GM23338 (cell line): ENCODE data around the gene SLC4A2. TPM values are rescaled to one million over a fixed set of nuclear protein-coding genes. Genes with fewer than 3 reads are reported as not detected.

ENCODE experiments used
- ATAC-seq: fragments of 200-7000 bp; cut with Tn5 transposase; 3 replicates; pipeline ENCODE4 v1.9.1; 2020
- DNase-seq: peaks from one replicate; pipeline ENCODE4 v3.0.0-alpha.2; 2015; ENCODE audit warnings: low spot score
- H2AFZ ChIP-seq: fragments of 200-600 bp; sonication (generic); 2 replicates; pipeline ENCODE4 v1.8.0; 2016; ENCODE audit warnings: antibody characterized with exemption, mild to moderate bottlenecking, moderate library complexity
- H3F3A ChIP-seq: fragments of 200-600 bp; sonication (generic); replicated peaks from 2 replicates; pipeline ENCODE4 v1.8.0; 2017; ENCODE audit warnings: antibody characterized with exemption, mixed run types, low read depth
- H3K27ac ChIP-seq: fragments of 200-600 bp; sonication (generic); 2 replicates; pipeline ENCODE4 v1.6.1; 2016; ENCODE audit warnings: low read depth
- H3K27me3 ChIP-seq: fragments of 200-600 bp; sonication (generic); 2 replicates; pipeline ENCODE4 v1.8.0; 2016; ENCODE audit warnings: mild to moderate bottlenecking, mixed run types, moderate library complexity; ENCODE audit not compliant: insufficient read depth
- H3K36me3 ChIP-seq: fragments of 200-600 bp; sonication (generic); 2 replicates; pipeline ENCODE4 v1.8.0; 2016; ENCODE audit warnings: mild to moderate bottlenecking; ENCODE audit not compliant: insufficient read depth
- H3K4me1 ChIP-seq: fragments of 200-600 bp; sonication (generic); 2 replicates; pipeline ENCODE4 v1.8.0; 2016; ENCODE audit warnings: mild to moderate bottlenecking, moderate library complexity; ENCODE audit not compliant: insufficient read depth
- H3K4me2 ChIP-seq: fragments of 200-600 bp; sonication (generic); 2 replicates; pipeline ENCODE4 v1.7.1; 2017; ENCODE audit warnings: mixed run types
- H3K4me3 ChIP-seq: fragments of 200-600 bp; sonication (generic); 2 replicates; pipeline ENCODE4 v1.6.1; 2016; ENCODE audit warnings: mixed run types
- H3K79me2 ChIP-seq: fragments of 200-600 bp; sonication (generic); replicated peaks from 2 replicates; pipeline ENCODE4 v1.8.0; 2017; ENCODE audit warnings: mild to moderate bottlenecking; ENCODE audit not compliant: insufficient read depth
- H3K9me2 ChIP-seq: fragments of 200-600 bp; sonication (generic); 2 replicates; pipeline ENCODE4 v1.8.0; 2017; ENCODE audit not compliant: insufficient read depth
- H4K20me1 ChIP-seq: fragments of 200-600 bp; sonication (generic); replicated peaks from 2 replicates; pipeline ENCODE4 v1.8.0; 2017; ENCODE audit warnings: mild to moderate bottlenecking; ENCODE audit not compliant: insufficient read depth
- H3K27ac Mint-ChIP-seq: 2 replicates; pipeline ENCODE4 v1.8.0; 2020; ENCODE audit warnings: inconsistent platforms, mild to moderate bottlenecking, moderate library complexity, mixed read lengths
- H3K27me3 Mint-ChIP-seq: 3 replicates; pipeline ENCODE4 v1.8.0; 2022; ENCODE audit warnings: low read depth, mild to moderate bottlenecking, moderate library complexity, mixed read lengths, inconsistent platforms; ENCODE audit not compliant: insufficient read depth, poor library complexity
- H3K36me3 Mint-ChIP-seq: 3 replicates; pipeline ENCODE4 v1.8.0; 2021; ENCODE audit warnings: low read depth, mild to moderate bottlenecking, inconsistent platforms, moderate library complexity, mixed read lengths
- H3K4me1 Mint-ChIP-seq: 3 replicates; pipeline ENCODE4 v1.8.0; 2020; ENCODE audit warnings: mild to moderate bottlenecking, inconsistent platforms, mixed read lengths
- H3K4me3 Mint-ChIP-seq: 3 replicates; pipeline ENCODE4 v1.8.0; 2021; ENCODE audit warnings: moderate library complexity, mild to moderate bottlenecking, inconsistent platforms, mixed read lengths
- H3K9me3 Mint-ChIP-seq: 3 replicates; pipeline ENCODE4 v1.8.0; 2020; ENCODE audit warnings: moderate library complexity, mild to moderate bottlenecking, inconsistent platforms, mixed read lengths
- CREB1 ChIP-seq: fragments of 250-450 bp; sonication (Bioruptor Pico); IDR thresholded peaks from 2 replicates; pipeline ENCODE4 v1.5.0; 2020; ENCODE audit warnings: low read depth, mild to moderate bottlenecking, moderate library complexity
- CTCF ChIP-seq, 2 experiments: fragments of 200-600 bp in 1 of 2; sonication (generic) in 1 of 2; conservative IDR thresholded peaks; 2 replicates each; pipeline versions ENCODE4 v1.5.1 to v1.6.1; 2016 to 2017; ENCODE audit warnings: antibody characterized with exemption in 2 of 2, low read depth in 2 of 2, mild to moderate bottlenecking in 2 of 2, moderate library complexity in 1 of 2
- ETS1 ChIP-seq: IDR thresholded peaks from 2 replicates; pipeline ENCODE4 v1.6.1; 2016; ENCODE audit warnings: antibody characterized with exemption
- polyA plus RNA-seq: library from polyadenylated mRNA; unstranded; fragments of >200 nt; fragmentation: Nextera tagmentation; extraction: Ambion mirVana; gene quantifications from 2 replicates; pipeline ENCODE4 v1.2.1, GENCODE V29; 2016
- total RNA-seq: library from RNA; depleted of rRNA; stranded (reverse); fragments of >200 nt; shearing (Covaris generic); gene quantifications from 2 replicates; pipeline ENCODE4 v1.2.3, GENCODE V29; 2014

Gene SLC4A2
- total and polyA plus RNA-seq, 2 experiments from 2014 or later, result 64.8 to 106 TPM

DNA sequence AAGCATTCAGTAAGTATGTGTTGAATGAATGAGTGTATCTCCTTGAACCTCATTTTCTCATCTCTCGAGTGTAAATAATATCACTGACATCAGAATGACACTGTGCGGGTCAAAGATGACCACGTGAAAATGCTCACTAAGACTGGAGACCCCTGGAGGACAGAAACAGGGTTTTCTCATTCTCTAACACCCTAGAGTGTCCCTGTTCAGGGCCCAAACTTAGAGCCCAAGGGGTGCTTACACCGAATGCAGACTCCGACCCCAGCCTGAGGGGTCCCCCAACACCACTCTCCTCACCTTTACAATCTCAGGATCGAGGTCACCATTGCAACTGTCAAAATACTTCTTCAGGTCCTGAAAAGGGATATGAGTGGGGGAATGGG lies 3.1 kb upstream of the SLC4A2 start:
- Histone ChIP-seq H3K27ac (no peak overlapping the region), H2AFZ (no peak overlapping the region), H3K36me3 (no peaks in the 10 kb centered on the region), H3K27me3 (peaks cover 35% of the 10 kb centered on the region), H3K4me1 (peaks cover 23% of the 10 kb centered on the region), H4K20me1 (no peaks in the 10 kb centered on the region; the same call in 1 of the 2 replicates), H3F3A (peaks cover 6% of the 10 kb centered on the region; the same call in 1 of the 2 replicates), H3K4me3 (peak overlapping the region; percentile 99; the same call in 1 of the 2 replicates), H3K79me2 (0 out of 2 replicates have a peak, but pooled peaks cover 3% of the 10 kb centered on the region), H3K9me2 (no peaks in the 10 kb centered on the region), H3K4me2 (peak overlapping the region; percentile 94)
- DNase-seq (no peak), ATAC-seq (no peak)
- H3K36me3 Mint-ChIP-seq, result no peaks in the 10 kb centered on the region
- TF ChIP-seq CTCF (conservative IDR thresholded peaks at IDR 0.05; ENCODE audit: low read depth in 2 of 2), result 0 out of 4 replicates have a peak, but pooled peaks of 1 of the 2 experiments have one; percentile 7
- TF ChIP-seq ETS1, result no peak
- H3K27me3 Mint-ChIP-seq, result peaks cover 39% of the 10 kb centered on the region
- H3K27ac Mint-ChIP-seq, result no peak overlapping the region
- peaks cover 37% of the 10 kb centered on the region for H3K4me1 Mint-ChIP-seq
- no peaks in the 10 kb centered on the region for H3K9me3 Mint-ChIP-seq
- H3K4me3 Mint-ChIP-seq, result peak overlapping the region; percentile 86

GRCh38 chr7:151056666-151057505 lies 2.5 kb upstream of the SLC4A2 start:
- H3K4me1 ChIP-seq, result peaks cover 29% of the 10 kb centered on the region
- peak overlapping the region; percentile 94 for H3K4me2 ChIP-seq
- H3K4me3 ChIP-seq, result peak overlapping the region; percentile 99
- no peaks in the 10 kb centered on the region; the same call in 1 of the 2 replicates for H4K20me1 ChIP-seq
- no peaks in the 10 kb centered on the region for H3K9me3 Mint-ChIP-seq
- no peak overlapping the region for H3K27ac ChIP-seq
- no peak overlapping the region for H3K27ac Mint-ChIP-seq
- no peak for TF ChIP-seq CREB1
- peak; percentile 24 to 29 for TF ChIP-seq CTCF (conservative IDR thresholded peaks at IDR 0.05; ENCODE audit: low read depth in 2 of 2)
- H3K36me3 ChIP-seq, result no peaks in the 10 kb centered on the region
- no peaks in the 10 kb centered on the region for H3K9me2 ChIP-seq
- ATAC-seq (peak; percentile 8), DNase-seq (peak; percentile 76)
- H3K4me1 Mint-ChIP-seq, result peaks cover 43% of the 10 kb centered on the region
- H3K36me3 Mint-ChIP-seq, result no peaks in the 10 kb centered on the region
- peaks cover 36% of the 10 kb centered on the region for H3K27me3 ChIP-seq
- peak overlapping the region; percentile 72; the same call in 1 of the 2 replicates for H2AFZ ChIP-seq
- H3K4me3 Mint-ChIP-seq, result peak overlapping the region; percentile 86
- H3K27me3 Mint-ChIP-seq, result peaks cover 40% of the 10 kb centered on the region
- peaks cover 12% of the 10 kb centered on the region for H3F3A ChIP-seq
- 0 out of 2 replicates have a peak, but pooled peaks cover 3% of the 10 kb centered on the region for H3K79me2 ChIP-seq
